OCI-LY7 (cell line): ENCODE measurements around the gene PGM2L1. TPM values are rescaled to one million over a fixed set of nuclear protein-coding genes. Genes with fewer than 3 reads are reported as not detected.

Experiments used
- BruUV-seq: library from RNA; stranded (reverse); fragments of 400-500 nt; replicated peaks from 2 replicates; lab custom pipeline; 2021; lab: Mats Ljungman, UMichigan
- CTCF ChIA-PET: fragments of 300-600 bp; sonication (Branson Sonifier 250); formaldehyde crosslinking; loops from one replicate; lab custom pipeline; 2022; ENCODE audit warnings: antibody characterized with exemption; ENCODE audit not compliant: unreplicated experiment; lab: Charles Lee
- POLR2A ChIA-PET: fragments of 300-600 bp; sonication (Branson Sonifier 250); formaldehyde crosslinking; loops from one replicate; lab custom pipeline; 2022; ENCODE audit warnings: antibody characterized with exemption; lab: Charles Lee
- DNase-seq: peaks from one replicate; pipeline ENCODE4 v3.0.0-alpha.2; 2015; ENCODE audit warnings: low spot score
- H2AFZ ChIP-seq: fragments of 200-600 bp; sonication (generic), shearing (Covaris generic); 2 replicates; pipeline ENCODE4 v1.6.1; 2014; ENCODE audit warnings: mild to moderate bottlenecking, antibody characterized with exemption, low read length, moderate library complexity
- H3K27ac ChIP-seq: fragments of 200-600 bp; sonication (generic); 2 replicates; pipeline ENCODE4 v1.5.1; 2014; ENCODE audit warnings: mixed run types, low read depth, mild to moderate bottlenecking, moderate library complexity, low read length, inconsistent platforms; ENCODE audit not compliant: poor library complexity, severe bottlenecking
- H3K36me3 ChIP-seq: fragments of 200-600 bp; sonication (generic); 2 replicates; pipeline ENCODE4 v1.6.1; 2014; ENCODE audit warnings: mild to moderate bottlenecking, antibody characterized with exemption, low read length, moderate library complexity, mixed read lengths; ENCODE audit not compliant: insufficient read depth
- H3K4me1 ChIP-seq: fragments of 200-600 bp; sonication (generic); 2 replicates; pipeline ENCODE4 v1.5.1; 2014; ENCODE audit warnings: mild to moderate bottlenecking, low read length; ENCODE audit not compliant: insufficient read depth, poor library complexity, severe bottlenecking
- H3K4me2 ChIP-seq: fragments of 200-600 bp; sonication (generic); 2 replicates; pipeline ENCODE4 v1.6.1; 2014; ENCODE audit warnings: mild to moderate bottlenecking, low read length
- H3K4me3 ChIP-seq: fragments of 200-600 bp; sonication (generic); 2 replicates; pipeline ENCODE4 v1.5.1; 2014; ENCODE audit warnings: mild to moderate bottlenecking, low read depth, low read length; ENCODE audit not compliant: poor library complexity, severe bottlenecking
- H3K79me2 ChIP-seq: fragments of 200-600 bp; sonication (generic); 2 replicates; pipeline ENCODE4 v1.6.1; 2016; ENCODE audit warnings: low read depth, mild to moderate bottlenecking, low read length, moderate library complexity, mixed read lengths; ENCODE audit not compliant: insufficient read depth
- H3K9me2 ChIP-seq: fragments of 200-600 bp; sonication (generic); 2 replicates; pipeline ENCODE4 v1.6.1; 2016; ENCODE audit warnings: mild to moderate bottlenecking, low read length, mixed read lengths; ENCODE audit not compliant: insufficient read depth
- H3K9me3 ChIP-seq: fragments of 200-600 bp; sonication (generic); 2 replicates; pipeline ENCODE4 v1.6.1; 2014; ENCODE audit warnings: mild to moderate bottlenecking, mixed run types, low read length, mixed read lengths
- H4K20me1 ChIP-seq: fragments of 200-600 bp; sonication (generic); 2 replicates; pipeline ENCODE4 v1.6.1; 2014; ENCODE audit warnings: mild to moderate bottlenecking, antibody characterized with exemption, low read length, moderate library complexity, mixed read lengths; ENCODE audit not compliant: insufficient read depth
- EZH2phosphoT487 ChIP-seq: fragments of 200-600 bp; sonication (generic); IDR thresholded peaks from 2 replicates; pipeline ENCODE4 v1.6.1; 2018; ENCODE audit warnings: low read depth, borderline replicate concordance, mild to moderate bottlenecking, mixed run types, antibody characterized with exemption, low read length, moderate library complexity, mixed read lengths
- intact Hi-C: fragments of 100-400 bp; cut with micrococcal nuclease; formaldehyde crosslinking; loops from one replicate; pipeline ENCODE4 v1.10.0; 2022; ENCODE audit not compliant: unreplicated experiment
- total RNA-seq, 2 experiments: library from RNA; depleted of rRNA in 1 of 2; stranded (reverse); fragments of >200 nt in 1 of 2; shearing (Covaris generic) in 1 of 2; gene quantifications; 2 replicates each; pipeline ENCODE4 v1.2.3, GENCODE V29; 2014 to 2022
- TF ChIP-seq, protein P1 (sequence below): fragments of 200-600 bp; sonication (generic); conservative IDR thresholded peaks from 2 replicates; pipeline ENCODE4 v1.5.1; 2014; ENCODE audit warnings: mild to moderate bottlenecking, antibody characterized with exemption, low read length, moderate library complexity, mixed read lengths

The PGM2L1 gene
- total RNA-seq, 2 experiments from 2014 or later: 0.78 to 0.79 TPM

GRCh38 chr11:74318241-74318932 lies 79.8 kb downstream of the PGM2L1 start:
- Histone ChIP-seq H3K36me3 (no peaks in the 10 kb centered on the region), H3K4me3 (no peak overlapping the region), H3K79me2 (no peaks in the 10 kb centered on the region), H3K27ac (no peak overlapping the region), H3K4me2 (no peak overlapping the region), H2AFZ (no peak overlapping the region), H4K20me1 (no peaks in the 10 kb centered on the region), H3K9me3 (peaks cover 13% of the 10 kb centered on the region), H3K9me2 (no peaks in the 10 kb centered on the region), H3K4me1 (no peaks in the 10 kb centered on the region)
- DNase-seq: no peak
- ChIA-PET POLR2A (no interaction called here), CTCF (no interaction called here)
- intact Hi-C loops: no loop called here
- BruUV-seq: no TSS peak
- no peak for TF ChIP-seq EZH2phosphoT487
- TF ChIP-seq, protein P1, sequence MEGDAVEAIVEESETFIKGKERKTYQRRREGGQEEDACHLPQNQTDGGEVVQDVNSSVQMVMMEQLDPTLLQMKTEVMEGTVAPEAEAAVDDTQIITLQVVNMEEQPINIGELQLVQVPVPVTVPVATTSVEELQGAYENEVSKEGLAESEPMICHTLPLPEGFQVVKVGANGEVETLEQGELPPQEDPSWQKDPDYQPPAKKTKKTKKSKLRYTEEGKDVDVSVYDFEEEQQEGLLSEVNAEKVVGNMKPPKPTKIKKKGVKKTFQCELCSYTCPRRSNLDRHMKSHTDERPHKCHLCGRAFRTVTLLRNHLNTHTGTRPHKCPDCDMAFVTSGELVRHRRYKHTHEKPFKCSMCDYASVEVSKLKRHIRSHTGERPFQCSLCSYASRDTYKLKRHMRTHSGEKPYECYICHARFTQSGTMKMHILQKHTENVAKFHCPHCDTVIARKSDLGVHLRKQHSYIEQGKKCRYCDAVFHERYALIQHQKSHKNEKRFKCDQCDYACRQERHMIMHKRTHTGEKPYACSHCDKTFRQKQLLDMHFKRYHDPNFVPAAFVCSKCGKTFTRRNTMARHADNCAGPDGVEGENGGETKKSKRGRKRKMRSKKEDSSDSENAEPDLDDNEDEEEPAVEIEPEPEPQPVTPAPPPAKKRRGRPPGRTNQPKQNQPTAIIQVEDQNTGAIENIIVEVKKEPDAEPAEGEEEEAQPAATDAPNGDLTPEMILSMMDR: no peak

DNA sequence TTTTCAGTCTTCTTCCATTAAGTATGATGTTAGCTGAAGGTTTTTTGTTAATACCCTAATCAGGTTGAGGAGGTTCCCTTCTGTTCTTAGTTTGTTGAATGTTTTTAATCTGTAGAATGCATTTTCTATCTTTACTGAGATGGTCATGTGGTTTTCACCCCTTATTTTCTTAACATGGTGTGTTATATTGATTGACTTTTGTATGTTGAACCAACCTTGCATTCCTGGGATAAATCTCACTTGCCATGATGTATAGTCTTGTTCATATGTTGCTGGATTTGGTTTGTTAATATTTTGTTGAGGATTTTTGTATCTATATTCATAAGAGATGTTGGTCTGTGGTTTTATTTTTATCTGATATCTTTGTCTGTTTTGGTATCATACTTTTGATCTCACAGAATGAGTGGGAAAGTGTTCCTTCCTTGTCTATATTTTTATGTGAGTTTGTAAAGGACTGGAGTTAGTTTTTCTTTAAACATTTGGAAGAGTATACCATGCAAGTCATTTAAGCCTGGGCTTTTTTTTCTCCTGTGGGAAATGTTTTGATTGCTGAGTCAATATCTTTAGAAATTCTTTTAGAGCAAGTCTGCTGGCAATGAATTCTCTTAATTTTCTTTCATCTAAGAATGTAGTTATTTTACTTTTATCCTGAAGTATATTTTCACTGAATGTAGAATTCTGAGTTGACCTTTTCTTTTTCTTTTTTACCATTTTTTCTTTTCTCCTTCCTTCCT lies 81.3 kb downstream of the PGM2L1 start:
- H3K4me3 ChIP-seq: no peak overlapping the region
- no TSS peak for BruUV-seq

More for the DNA sequence above, 81.3 kb downstream of the PGM2L1 start:
- Histone ChIP-seq H4K20me1 (no peaks in the 10 kb centered on the region), H3K79me2 (no peaks in the 10 kb centered on the region), H3K4me2 (no peak overlapping the region), H3K27ac (no peak overlapping the region), H2AFZ (no peak overlapping the region), H3K36me3 (no peaks in the 10 kb centered on the region), H3K9me3 (peaks cover 13% of the 10 kb centered on the region), H3K4me1 (no peaks in the 10 kb centered on the region), H3K9me2 (no peaks in the 10 kb centered on the region)
- no peak for TF ChIP-seq EZH2phosphoT487
- TF ChIP-seq, protein P1: no peak
- intact Hi-C loops: no loop called here
- no peak for DNase-seq
- CTCF ChIA-PET: no interaction called here
- POLR2A ChIA-PET: no interaction called here
